Stomach (tissue), 19 donors: ENCODE results near the gene COG8. TPM values are rescaled to one million over a fixed set of nuclear protein-coding genes. Genes with fewer than 3 reads are reported as not detected.

Source experiments
- DNase-seq, 2 donors: peaks; one replicate each; pipeline versions ENCODE4 v3.0.0 to v3.0.0-alpha.2; 2013 to 2019
- H3K27ac ChIP-seq, 5 donors: fragments of 200-600 bp in 4 of 5; sonication (generic) in 4 of 5; one replicate each; pipeline ENCODE4 v1.5.1; 2013 to 2019; ENCODE audit warnings: mild to moderate bottlenecking in 1 of 5, moderate library complexity in 1 of 5
- H3K27me3 ChIP-seq, 3 donors: fragments of 200-600 bp; sonication (generic); one replicate each; pipeline ENCODE4 v1.5.1; 2017 to 2019; ENCODE audit warnings: mixed run types in 1 of 3
- H3K36me3 ChIP-seq, 4 donors: fragments of 200-600 bp; sonication (generic); 1 replicate in 3 of 4; 2 replicates in 1 of 4; pipeline ENCODE4 v1.5.1; 2016 to 2019
- H3K4me1 ChIP-seq, 4 donors: fragments of 200-600 bp; sonication (generic); one replicate each; pipeline ENCODE4 v1.5.1; 2016 to 2019
- H3K4me3 ChIP-seq, 4 donors: fragments of 200-600 bp; sonication (generic) in 3 of 4; one replicate each; pipeline ENCODE4 v1.5.1; 2016 to 2019; ENCODE audit warnings: mild to moderate bottlenecking in 1 of 4
- H3K9me3 ChIP-seq, 4 donors: fragments of 200-600 bp; sonication (generic); one replicate each; pipeline ENCODE4 v1.5.1; 2016 to 2019
- EP300 ChIP-seq: sonication (generic); formaldehyde crosslinking; IDR thresholded peaks from one replicate; pipeline ENCODE4 v1.6.1; 2017; ENCODE audit warnings: antibody characterized with exemption
- POLR2A ChIP-seq, 4 donors: fragments of 450-650 bp; IDR thresholded peaks; one replicate each; pipeline ENCODE4 v1.6.1; 2016; ENCODE audit warnings: antibody characterized with exemption in 4 of 4, control low read depth in 2 of 4, mild to moderate bottlenecking in 1 of 4, moderate library complexity in 1 of 4
- POLR2AphosphoS5 ChIP-seq, 3 donors: sonication (generic); formaldehyde crosslinking; IDR thresholded peaks; one replicate each; pipeline ENCODE4 v1.6.1; 2016; ENCODE audit warnings: antibody characterized with exemption in 3 of 3
- WGBS, 5 donors: extraction: QIAGEN DNeasy Blood & Tissue Kit in 3 of 5; methylation state at CpG; one replicate each; pipeline versions ENCODE4 v1.1.5 to v1.1.7; 2013 to 2018; 5-methylcytosine and 5-hydroxymethylcytosine counted together
- intact Hi-C: fragments of 100-400 bp; cut with DNase I; formaldehyde crosslinking; loops from one replicate; pipeline ENCODE4 v1.15.1; 2023; ENCODE audit warnings: low total_unique reads
- long read RNA-seq, 10 donors: transcript quantifications; one replicate each; lab custom pipeline, GENCODE V29; 2026
- polyA plus RNA-seq, 3 donors: library from polyadenylated mRNA; stranded (reverse); fragments of 200-250 nt; gene quantifications; one replicate each; pipeline ENCODE4 v1.2.3, GENCODE V29; 2013
- total RNA-seq, 5 donors: library from RNA; depleted of rRNA; stranded (reverse); fragments of >200 nt; gene quantifications; one replicate each; pipeline versions ENCODE4 v1.1.0 to v1.2.3, GENCODE V29; 2014 to 2016
- TF ChIP-seq, protein P1 (sequence below), 7 experiments: fragments of 450-650 bp in 4 of 7; fragments of 200-600 bp in 3 of 7; sonication (generic) in 3 of 7; IDR thresholded peaks; one replicate each; pipeline ENCODE4 v1.5.1; 2016 to 2019; ENCODE audit warnings: antibody characterized with exemption in 7 of 7, control low read depth in 2 of 7, mild to moderate bottlenecking in 1 of 7
- donor health status: healthy with polysubstance abuse.
- donor health status: Bipolar disorder and iron deficiency.
- donor health status: healthy.

Gene COG8, protein sequence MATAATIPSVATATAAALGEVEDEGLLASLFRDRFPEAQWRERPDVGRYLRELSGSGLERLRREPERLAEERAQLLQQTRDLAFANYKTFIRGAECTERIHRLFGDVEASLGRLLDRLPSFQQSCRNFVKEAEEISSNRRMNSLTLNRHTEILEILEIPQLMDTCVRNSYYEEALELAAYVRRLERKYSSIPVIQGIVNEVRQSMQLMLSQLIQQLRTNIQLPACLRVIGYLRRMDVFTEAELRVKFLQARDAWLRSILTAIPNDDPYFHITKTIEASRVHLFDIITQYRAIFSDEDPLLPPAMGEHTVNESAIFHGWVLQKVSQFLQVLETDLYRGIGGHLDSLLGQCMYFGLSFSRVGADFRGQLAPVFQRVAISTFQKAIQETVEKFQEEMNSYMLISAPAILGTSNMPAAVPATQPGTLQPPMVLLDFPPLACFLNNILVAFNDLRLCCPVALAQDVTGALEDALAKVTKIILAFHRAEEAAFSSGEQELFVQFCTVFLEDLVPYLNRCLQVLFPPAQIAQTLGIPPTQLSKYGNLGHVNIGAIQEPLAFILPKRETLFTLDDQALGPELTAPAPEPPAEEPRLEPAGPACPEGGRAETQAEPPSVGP
- total RNA-seq (100 to 1,000 TPM in 1 of 5 donors, 10 to 100 TPM in 4; 18.1 to 167 (median 33.6) TPM), polyA plus RNA-seq (10 to 100 TPM; 11.1 to 19.7 (median 11.5) TPM)
- long read RNA-seq, donor 1, full-length matches to known transcripts, result 2 of 7 reads
- long read RNA-seq, donor 1, partial matches to known transcripts, result 5 of 7 reads
- long read RNA-seq, donor 1, other reads (novel, unspliced or antisense), result 0 of 7 reads
- long read RNA-seq, donor 2, full-length matches to known transcripts, result 4 of 53 reads
- long read RNA-seq, donor 2, partial matches to known transcripts, result 41 of 53 reads
- long read RNA-seq, donor 2, other reads (novel, unspliced or antisense), result 8 of 53 reads
- long read RNA-seq, donor 3, partial matches to known transcripts, result 0 of 2 reads
- long read RNA-seq, donor 3, other reads (novel, unspliced or antisense), result 0 of 2 reads
- long read RNA-seq, donor 4, partial matches to known transcripts, result 0 of 1 reads
- long read RNA-seq, donor 4, other reads (novel, unspliced or antisense), result 0 of 1 reads
- long read RNA-seq, donor 5, full-length matches to known transcripts, result 7 of 14 reads
- long read RNA-seq, donor 5, partial matches to known transcripts, result 7 of 14 reads
- long read RNA-seq, donor 5, other reads (novel, unspliced or antisense), result 0 of 14 reads
- long read RNA-seq, donor 6, full-length matches to known transcripts, result 12 of 34 reads
- long read RNA-seq, donor 6, partial matches to known transcripts, result 22 of 34 reads
- long read RNA-seq, donor 6, other reads (novel, unspliced or antisense), result 0 of 34 reads
- long read RNA-seq, donor 7, full-length matches to known transcripts, result 5 of 12 reads
- long read RNA-seq, donor 7, partial matches to known transcripts, result 7 of 12 reads
- long read RNA-seq, donor 7, other reads (novel, unspliced or antisense), result 0 of 12 reads
- long read RNA-seq, donor 8, full-length matches to known transcripts, result 4 of 4 reads
- long read RNA-seq, donor 8, partial matches to known transcripts, result 0 of 4 reads
- long read RNA-seq, donor 8, other reads (novel, unspliced or antisense), result 0 of 4 reads
- long read RNA-seq, donor 9, partial matches to known transcripts, result 0 of 5 reads
- long read RNA-seq, donor 9, other reads (novel, unspliced or antisense), result 0 of 5 reads
- long read RNA-seq, donor 10, partial matches to known transcripts, result 0 of 1 reads
- long read RNA-seq, donor 10, other reads (novel, unspliced or antisense), result 0 of 1 reads

DNA sequence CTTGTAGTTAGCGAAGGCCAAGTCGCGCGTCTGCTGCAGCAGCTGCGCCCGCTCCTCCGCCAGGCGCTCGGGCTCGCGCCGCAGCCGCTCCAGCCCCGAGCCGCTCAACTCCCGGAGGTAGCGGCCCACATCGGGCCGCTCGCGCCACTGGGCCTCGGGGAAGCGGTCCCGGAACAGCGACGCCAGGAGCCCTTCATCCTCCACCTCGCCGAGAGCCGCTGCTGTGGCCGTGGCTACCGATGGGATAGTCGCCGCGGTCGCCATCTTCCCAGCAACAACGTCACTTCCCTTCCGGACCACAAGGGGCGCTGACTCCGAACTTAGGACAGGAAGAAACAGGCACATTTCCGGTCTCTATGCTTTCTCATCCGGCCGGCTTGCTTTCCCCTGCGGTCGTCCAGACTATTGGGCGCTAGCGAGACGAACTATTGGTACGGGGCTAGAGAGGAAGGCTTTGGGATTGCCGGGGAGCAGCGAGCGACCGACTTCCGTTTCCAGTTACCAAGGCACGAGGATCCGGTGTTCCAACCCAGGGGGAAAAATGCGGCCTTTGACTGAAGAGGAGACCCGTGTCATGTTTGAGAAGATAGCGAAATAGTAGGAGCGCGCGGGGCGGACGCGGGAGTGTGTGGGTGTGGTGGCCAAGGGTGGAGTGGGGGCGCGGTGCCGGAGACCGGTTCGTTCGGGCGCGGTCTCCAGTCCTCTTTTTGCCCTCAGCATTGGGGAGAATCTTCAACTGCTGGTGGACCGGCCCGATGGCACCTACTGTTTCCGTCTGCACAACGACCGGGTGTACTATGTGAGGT lies at the start of gene COG8, which contains the start of gene NIP7:
Gene COG8 (minus strand): TSS at position 276 of the 806 bp plus-strand sequence. CDS start 12 bp downstream, at position 264.
Gene NIP7 (plus strand): TSS at position 484 of the 806 bp plus-strand sequence. CDS start 58 bp downstream, at position 542.
- peak within 1 kb of the TSS; percentile 80 to 93 (median 90) for H3K27ac ChIP-seq
- TF ChIP-seq, protein P1, sequence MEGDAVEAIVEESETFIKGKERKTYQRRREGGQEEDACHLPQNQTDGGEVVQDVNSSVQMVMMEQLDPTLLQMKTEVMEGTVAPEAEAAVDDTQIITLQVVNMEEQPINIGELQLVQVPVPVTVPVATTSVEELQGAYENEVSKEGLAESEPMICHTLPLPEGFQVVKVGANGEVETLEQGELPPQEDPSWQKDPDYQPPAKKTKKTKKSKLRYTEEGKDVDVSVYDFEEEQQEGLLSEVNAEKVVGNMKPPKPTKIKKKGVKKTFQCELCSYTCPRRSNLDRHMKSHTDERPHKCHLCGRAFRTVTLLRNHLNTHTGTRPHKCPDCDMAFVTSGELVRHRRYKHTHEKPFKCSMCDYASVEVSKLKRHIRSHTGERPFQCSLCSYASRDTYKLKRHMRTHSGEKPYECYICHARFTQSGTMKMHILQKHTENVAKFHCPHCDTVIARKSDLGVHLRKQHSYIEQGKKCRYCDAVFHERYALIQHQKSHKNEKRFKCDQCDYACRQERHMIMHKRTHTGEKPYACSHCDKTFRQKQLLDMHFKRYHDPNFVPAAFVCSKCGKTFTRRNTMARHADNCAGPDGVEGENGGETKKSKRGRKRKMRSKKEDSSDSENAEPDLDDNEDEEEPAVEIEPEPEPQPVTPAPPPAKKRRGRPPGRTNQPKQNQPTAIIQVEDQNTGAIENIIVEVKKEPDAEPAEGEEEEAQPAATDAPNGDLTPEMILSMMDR (IDR thresholded peaks at IDR 0.05), result peak in 5 of 7 experiments; percentile 85 to 94 (median 86)
- TF ChIP-seq POLR2AphosphoS5 (IDR thresholded peaks at IDR 0.05), result peak; percentile 80 to 94 (median 81)
- TF ChIP-seq POLR2A (IDR thresholded peaks at IDR 0.05), result no peak
- no peak for TF ChIP-seq EP300
- intact Hi-C loops, result no loop called here
- peak within 1 kb of the TSS; percentile 69 to 98 (median 82) for H3K4me3 ChIP-seq
- peak; percentile 96 to 99 for DNase-seq
- WGBS, 5 donors, result 0 to 1% (median 0%) methylated on average over 75 to 77 of the region's 77 CpGs
- H3K27me3 ChIP-seq, result no peaks in the 10 kb centered on the region
- no peaks in the 10 kb centered on the region for H3K9me3 ChIP-seq
- peaks cover 17 to 59% (median 58%) of the 10 kb centered on the region in 4 donors for H3K36me3 ChIP-seq
- peaks cover 21 to 52% (median 37%) of the 10 kb centered on the region in 4 donors for H3K4me1 ChIP-seq

DNA sequence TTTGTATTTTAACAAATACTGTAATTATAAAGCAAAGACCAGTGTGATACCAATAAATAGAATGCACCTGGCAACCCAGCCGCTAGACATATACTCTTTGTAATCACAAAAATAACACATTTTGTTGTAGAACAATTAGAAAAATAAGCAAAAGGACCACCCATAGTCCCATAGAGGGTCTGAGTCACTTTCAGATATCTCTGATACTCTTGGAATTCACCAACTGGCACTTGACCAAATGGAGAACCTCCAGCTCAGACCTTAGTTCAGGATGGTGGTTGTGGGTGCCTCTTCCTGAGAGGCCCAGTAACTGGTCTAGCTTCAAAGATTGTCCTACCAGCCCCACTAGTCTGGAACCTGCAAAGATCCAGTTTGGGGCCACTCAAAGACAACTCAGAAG lies 47.2 kb upstream of the COG8 start:
- Histone ChIP-seq H3K36me3 (peaks cover 0 to 28% (median 25%) of the 10 kb centered on the region in 4 donors), H3K27ac (peak overlapping the region in 1 of 5 donors; percentile 92), H3K27me3 (no peaks in the 10 kb centered on the region), H3K9me3 (no peaks in the 10 kb centered on the region), H3K4me3 (peak overlapping the region in 1 of 4 donors; percentile 81), H3K4me1 (peaks cover 14 to 37% (median 27%) of the 10 kb centered on the region in 4 donors)
- intact Hi-C loops, result no loop called here
- WGBS, 5 donors, result 70 to 86% (median 84%) methylated on average over 1 of the region's 1 CpG
- DNase-seq, result no peak
- TF ChIP-seq POLR2A (IDR thresholded peaks at IDR 0.05) (no peak), POLR2AphosphoS5 (IDR thresholded peaks at IDR 0.05) (no peak), EP300 (no peak)
- TF ChIP-seq, protein P1 (IDR thresholded peaks at IDR 0.05), result no peak

DNA sequence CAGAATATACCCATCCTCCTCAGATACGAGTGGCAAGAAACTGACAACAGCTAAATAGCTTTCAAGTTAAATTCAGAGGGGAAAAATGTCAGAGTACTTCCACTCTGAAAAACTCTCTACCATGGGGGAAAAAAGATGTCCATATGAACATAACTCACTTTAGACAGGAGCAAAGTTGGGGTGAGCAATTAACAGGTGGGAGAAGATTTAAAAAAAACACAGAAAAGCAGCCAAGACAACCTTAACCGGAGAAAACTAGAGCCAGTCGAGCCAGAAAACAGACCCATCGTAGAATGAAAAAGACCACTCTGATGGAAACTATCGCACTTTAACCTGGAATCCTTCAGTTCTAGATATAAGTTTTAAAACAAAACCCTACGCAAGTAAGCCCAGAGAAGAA lies 45.6 kb upstream of the COG8 start:
- Histone ChIP-seq H3K27ac (peak overlapping the region; percentile 89 to 98 (median 92)), H3K4me3 (peak overlapping the region; percentile 73 to 85 (median 80)), H3K9me3 (no peaks in the 10 kb centered on the region), H3K27me3 (no peaks in the 10 kb centered on the region), H3K4me1 (peaks cover 14 to 48% (median 28%) of the 10 kb centered on the region in 4 donors), H3K36me3 (peaks cover 8 to 44% (median 41%) of the 10 kb centered on the region in 4 donors)
- TF ChIP-seq, protein P1 (IDR thresholded peaks at IDR 0.05), result no peak
- no peak for TF ChIP-seq POLR2AphosphoS5 (IDR thresholded peaks at IDR 0.05)
- no peak for TF ChIP-seq EP300
- TF ChIP-seq POLR2A (IDR thresholded peaks at IDR 0.05), result no peak
- DNase-seq, result no peak
- 2 to 3% (median 2%) methylated on average over 6 of the region's 6 CpGs for WGBS, 5 donors
- intact Hi-C loops, result no loop called here
